Vagina (tissue), 2 donors: Measurements from ENCODE around the gene HIPK2.

Experiments used
- POLR2A ChIP-seq, 2 donors: fragments of 450-650 bp; IDR thresholded peaks; one replicate each; pipeline ENCODE4 v1.6.1; 2017; ENCODE audit warnings: antibody characterized with exemption in 2 of 2, mild to moderate bottlenecking in 2 of 2, moderate library complexity in 2 of 2
- POLR2AphosphoS5 ChIP-seq, 2 donors: sonication (generic); formaldehyde crosslinking; IDR thresholded peaks; one replicate each; pipeline ENCODE4 v1.9.0; 2017; ENCODE audit warnings: antibody characterized with exemption in 2 of 2, mild to moderate bottlenecking in 2 of 2, low read depth in 1 of 2; ENCODE audit not compliant: insufficient read depth in 1 of 2
- TF ChIP-seq, protein P1 (sequence below), 3 experiments: fragments of 450-650 bp in 2 of 3; fragments of 200-600 bp in 1 of 3; sonication (generic) in 1 of 3; IDR thresholded peaks; one replicate each; pipeline ENCODE4 v1.5.1; 2017 to 2019; ENCODE audit warnings: antibody characterized with exemption in 3 of 3, mild to moderate bottlenecking in 2 of 3, moderate library complexity in 2 of 3

DNA sequence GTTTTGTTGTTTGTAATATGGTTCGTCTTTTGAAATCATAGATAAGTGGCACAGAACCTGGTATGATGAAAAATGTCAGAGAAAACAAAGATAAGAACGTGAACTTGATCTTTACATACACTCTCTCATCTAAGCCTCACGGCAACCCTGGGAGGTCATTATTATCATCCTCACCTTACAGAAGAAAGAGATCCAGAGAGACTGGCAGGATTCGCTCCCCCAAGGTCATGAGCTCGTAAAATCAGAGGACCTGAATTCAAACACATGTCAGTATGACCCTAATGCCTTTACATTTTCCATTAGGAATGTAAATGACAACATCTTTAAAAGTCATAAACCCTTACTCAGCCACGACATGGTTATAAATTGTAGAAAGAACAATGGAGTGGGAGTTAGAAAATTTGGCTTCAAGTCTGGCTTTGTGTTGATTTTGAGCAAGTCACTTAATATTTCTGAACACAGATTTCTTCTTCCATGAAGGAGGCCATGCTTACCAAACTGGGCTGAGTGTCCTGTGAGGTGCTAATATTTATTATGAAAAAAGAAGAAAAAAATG lies 35.9 kb downstream of the HIPK2 start:
- no peak for TF ChIP-seq POLR2A (IDR thresholded peaks at IDR 0.05)
- TF ChIP-seq, protein P1, sequence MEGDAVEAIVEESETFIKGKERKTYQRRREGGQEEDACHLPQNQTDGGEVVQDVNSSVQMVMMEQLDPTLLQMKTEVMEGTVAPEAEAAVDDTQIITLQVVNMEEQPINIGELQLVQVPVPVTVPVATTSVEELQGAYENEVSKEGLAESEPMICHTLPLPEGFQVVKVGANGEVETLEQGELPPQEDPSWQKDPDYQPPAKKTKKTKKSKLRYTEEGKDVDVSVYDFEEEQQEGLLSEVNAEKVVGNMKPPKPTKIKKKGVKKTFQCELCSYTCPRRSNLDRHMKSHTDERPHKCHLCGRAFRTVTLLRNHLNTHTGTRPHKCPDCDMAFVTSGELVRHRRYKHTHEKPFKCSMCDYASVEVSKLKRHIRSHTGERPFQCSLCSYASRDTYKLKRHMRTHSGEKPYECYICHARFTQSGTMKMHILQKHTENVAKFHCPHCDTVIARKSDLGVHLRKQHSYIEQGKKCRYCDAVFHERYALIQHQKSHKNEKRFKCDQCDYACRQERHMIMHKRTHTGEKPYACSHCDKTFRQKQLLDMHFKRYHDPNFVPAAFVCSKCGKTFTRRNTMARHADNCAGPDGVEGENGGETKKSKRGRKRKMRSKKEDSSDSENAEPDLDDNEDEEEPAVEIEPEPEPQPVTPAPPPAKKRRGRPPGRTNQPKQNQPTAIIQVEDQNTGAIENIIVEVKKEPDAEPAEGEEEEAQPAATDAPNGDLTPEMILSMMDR (IDR thresholded peaks at IDR 0.05): no peak
- TF ChIP-seq POLR2AphosphoS5 (IDR thresholded peaks at IDR 0.05; ENCODE audit: insufficient read depth in 1 of 2, low read depth in 1 of 2): no peak
